C4-2B (cell line): ENCODE measurements around the gene COLGALT1.

ENCODE experiments used
- H3K27ac ChIP-seq: fragments of 450-650 bp; 2 replicates; pipeline ENCODE4 v1.5.1; 2017
- ZFX ChIP-seq: fragments of 450-650 bp; IDR thresholded peaks from 2 replicates; pipeline ENCODE4 v1.6.1; 2017
- TF ChIP-seq, protein P1 (sequence below): fragments of 450-650 bp; conservative IDR thresholded peaks from 2 replicates; pipeline ENCODE4 v1.5.1; 2017; ENCODE audit warnings: mild to moderate bottlenecking

COLGALT1 gene

DNA sequence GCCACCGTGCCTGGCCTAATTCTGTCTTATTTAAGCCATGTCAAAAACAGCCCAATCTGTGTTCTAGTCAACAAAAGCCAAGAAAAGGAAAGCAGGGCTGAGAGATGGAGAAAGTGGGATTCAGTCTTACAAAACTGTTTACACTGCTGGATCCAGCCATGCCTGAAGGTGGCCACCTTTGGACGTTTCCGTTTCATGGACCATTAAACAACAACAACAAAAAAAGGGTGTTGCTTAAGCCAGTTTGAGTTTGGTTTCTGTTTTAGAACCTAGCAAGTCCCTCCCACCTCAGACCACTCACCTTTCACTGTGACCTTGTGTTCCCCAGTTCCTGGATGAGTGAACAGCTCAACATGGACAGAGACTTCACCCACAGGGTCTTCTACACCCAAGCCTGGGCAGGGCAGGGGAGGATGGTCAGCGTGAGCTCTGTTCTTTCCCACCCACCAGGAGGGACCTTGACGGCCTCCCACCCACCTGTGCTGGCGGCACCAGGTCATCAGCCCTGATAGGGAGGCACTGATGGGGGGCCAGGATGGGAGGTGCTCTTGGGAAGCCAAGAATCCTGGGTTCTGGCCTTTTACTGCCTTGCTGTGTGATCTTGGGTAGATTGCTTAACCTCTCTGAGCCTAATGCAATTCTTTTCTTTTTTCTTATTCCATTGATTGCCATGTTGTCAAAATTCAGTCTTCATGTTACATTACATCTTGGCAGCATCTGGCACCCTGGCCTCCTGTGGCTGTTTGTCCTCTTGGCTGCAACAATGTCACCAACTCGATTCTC is 56.2 kb downstream of the COLGALT1 start:
- H3K27ac ChIP-seq, result no peak overlapping the region
- TF ChIP-seq, protein P1, sequence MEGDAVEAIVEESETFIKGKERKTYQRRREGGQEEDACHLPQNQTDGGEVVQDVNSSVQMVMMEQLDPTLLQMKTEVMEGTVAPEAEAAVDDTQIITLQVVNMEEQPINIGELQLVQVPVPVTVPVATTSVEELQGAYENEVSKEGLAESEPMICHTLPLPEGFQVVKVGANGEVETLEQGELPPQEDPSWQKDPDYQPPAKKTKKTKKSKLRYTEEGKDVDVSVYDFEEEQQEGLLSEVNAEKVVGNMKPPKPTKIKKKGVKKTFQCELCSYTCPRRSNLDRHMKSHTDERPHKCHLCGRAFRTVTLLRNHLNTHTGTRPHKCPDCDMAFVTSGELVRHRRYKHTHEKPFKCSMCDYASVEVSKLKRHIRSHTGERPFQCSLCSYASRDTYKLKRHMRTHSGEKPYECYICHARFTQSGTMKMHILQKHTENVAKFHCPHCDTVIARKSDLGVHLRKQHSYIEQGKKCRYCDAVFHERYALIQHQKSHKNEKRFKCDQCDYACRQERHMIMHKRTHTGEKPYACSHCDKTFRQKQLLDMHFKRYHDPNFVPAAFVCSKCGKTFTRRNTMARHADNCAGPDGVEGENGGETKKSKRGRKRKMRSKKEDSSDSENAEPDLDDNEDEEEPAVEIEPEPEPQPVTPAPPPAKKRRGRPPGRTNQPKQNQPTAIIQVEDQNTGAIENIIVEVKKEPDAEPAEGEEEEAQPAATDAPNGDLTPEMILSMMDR, result no peak

DNA sequence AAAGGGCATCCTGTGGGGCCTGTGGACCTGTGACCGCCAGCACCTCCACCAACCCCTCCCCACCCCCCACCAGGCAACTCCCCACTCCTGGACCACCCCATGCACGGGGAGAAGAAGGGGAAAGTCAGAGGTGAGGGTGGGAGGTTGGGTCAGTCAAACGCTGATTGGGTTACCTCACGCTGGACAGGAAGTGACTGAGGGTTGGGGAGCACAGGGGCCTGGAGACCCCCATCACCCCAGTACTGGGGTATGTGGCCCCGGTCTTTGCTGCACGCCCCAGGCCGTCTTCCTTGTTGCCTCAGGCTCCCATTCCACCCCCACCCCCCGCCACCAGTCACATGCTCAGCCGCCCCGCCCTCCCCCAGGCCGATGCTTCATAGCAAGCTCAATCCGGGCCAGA is 59.0 kb downstream of the COLGALT1 start:
- TF ChIP-seq ZFX, result no peak
- TF ChIP-seq, protein P1, result no peak
- H3K27ac ChIP-seq, result no peak overlapping the region

DNA sequence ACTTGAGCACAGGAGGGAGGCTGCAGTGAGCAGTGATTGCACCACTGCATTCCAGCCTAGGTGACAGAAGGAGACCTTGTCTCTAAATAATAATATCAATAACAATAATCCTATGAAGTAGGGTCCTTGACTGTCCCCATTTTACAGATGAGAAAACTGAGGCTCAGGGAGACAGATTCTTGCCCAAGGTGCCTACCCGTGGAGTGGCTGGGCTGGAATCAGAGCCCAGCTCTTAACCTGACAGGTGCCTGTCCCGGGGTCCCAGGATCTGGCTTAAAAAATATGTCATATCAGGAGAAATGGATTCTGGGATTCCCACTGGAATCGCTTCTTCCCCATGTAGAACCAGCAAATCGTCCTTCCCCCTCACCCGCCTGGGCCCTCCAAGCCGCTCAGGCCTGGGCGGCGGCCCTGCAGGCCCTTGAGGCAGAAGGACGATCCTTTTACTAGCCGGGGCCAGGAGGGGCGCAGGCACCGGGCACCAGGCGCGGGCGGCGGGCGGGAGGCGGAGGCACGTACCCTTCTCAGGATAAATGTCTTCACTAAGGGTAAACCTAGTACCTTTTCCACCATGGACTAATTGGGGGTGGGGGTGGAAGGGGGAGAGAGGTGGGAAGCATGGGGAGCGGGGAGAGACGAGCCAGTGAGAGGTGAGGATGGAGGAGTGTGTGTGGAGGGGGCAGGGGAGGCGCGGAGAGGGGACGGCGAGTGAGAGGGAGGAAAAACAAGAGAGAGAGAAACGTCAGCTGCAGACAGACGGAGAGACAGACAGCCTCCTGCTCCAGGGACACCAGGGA is 60.6 kb downstream of the COLGALT1 start:
- TF ChIP-seq ZFX, result no peak
- TF ChIP-seq, protein P1, result no peak
- H3K27ac ChIP-seq, result no peak overlapping the region

DNA sequence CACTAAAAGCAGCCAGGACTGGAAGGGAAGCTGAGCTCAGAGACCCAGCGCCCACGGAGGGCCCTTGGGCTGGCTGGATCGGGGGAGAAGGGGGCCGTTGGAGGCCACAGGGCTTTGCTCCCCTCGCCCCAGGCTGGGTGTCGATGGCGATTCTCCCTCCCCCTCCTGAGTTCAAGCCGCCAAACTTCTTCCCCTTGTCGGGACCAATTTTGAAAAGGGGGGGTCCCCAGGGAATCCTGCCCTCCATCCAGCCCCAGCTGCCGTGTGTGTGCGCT is 61.2 kb downstream of the COLGALT1 start:
- TF ChIP-seq, protein P1, result no peak
- no peak for TF ChIP-seq ZFX
- no peak overlapping the region for H3K27ac ChIP-seq

DNA sequence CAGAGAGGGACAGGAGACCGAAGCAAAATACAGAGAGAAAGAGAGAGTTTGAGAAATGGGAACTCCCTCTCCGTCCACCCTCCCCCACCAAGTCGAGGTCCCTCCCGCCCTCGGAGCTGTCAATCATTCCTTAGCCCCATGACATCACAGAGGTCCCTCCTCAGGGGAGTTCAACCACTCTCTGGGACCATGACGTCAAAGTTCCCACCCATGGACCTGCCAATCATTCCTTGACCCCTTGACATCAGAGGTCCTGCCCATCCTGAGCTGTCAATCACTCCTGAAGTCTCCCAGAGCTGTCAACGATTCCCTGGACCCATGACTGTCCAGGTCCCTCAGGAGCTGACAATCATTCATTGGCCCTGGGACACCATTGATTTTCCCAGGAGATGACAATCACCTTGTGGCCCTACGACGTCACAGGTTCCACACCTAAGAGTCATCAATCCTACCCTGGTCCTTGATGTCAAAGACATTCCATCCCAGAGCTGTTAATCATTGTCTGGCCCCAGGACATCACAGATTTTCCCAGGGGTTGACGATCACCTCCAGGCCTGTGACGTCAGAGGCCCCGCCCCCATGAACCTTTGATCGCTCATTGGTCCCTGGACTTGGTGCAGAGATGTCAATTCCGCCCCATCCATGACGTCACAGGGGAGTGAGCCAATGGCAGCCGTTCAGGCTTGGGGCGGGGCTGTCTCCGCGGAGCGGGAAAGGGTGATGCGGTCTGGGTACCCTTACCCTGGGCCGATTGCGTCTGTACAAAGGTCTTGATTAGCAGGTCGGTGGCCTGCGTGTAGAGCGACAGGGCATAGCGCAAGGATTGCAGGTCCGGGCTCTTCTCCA is 61.7 kb downstream of the COLGALT1 start:
- TF ChIP-seq, protein P1, result no peak
- TF ChIP-seq ZFX, result no peak
- no peak overlapping the region for H3K27ac ChIP-seq

DNA sequence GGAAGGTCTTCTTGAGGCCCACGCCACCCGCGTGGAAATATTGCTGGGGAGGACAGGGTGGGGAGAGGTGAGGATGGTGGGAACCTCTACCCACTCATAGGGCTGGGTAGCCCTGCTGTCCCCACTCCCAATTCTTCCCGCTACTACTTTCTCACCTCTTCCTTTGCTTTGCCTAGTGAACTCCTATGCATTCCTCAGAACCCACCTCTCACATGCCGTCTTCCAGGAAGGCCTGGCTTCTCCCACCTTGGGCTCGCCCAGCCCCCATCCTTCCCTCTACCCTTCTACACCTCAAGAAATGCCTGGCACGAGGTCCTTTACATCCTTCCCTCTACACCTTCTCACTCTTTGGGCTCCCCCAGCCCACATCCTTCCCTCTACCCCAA is 62.4 kb downstream of the COLGALT1 start:
- H3K27ac ChIP-seq, result no peak overlapping the region
- TF ChIP-seq, protein P1, result no peak

DNA sequence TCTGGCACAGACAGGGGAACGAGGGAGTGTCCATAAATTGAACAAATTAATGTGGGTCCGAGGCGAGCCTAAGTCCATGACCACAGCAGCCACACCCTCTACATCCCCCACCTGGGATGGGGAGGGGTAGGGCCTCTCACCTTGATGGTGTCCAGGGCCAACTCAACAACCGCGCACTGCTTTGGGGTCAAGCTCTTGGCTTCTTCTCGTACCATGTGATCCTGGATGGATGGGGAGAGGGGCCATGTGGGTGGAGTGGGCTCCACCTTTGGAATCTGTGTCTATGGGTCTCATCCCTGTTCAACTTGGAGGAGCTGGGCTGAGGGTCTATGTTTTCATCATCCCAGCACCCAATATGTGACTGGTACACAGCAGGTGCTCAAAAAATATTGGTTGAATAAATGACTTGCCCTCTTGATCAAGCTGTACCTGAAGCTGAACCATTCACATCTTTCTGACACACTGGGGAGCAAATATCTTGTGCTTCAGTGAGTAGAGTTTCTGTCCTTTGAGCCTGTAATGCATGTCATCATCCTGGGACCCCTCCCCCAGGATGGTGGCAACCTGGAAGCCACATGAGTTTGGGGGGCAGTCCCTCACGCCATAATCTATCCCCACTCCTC is 62.9 kb downstream of the COLGALT1 start:
- no peak overlapping the region for H3K27ac ChIP-seq
- no peak for TF ChIP-seq ZFX
- TF ChIP-seq, protein P1, result no peak
